Measurements from ENCODE around the gene APAF1.
"Not testable (repeated sequence)": the region's sequence is repeated elsewhere in the genome, so short reads cannot be mapped to it uniquely, and the experiment has no call there.

Gene APAF1

GRCh38 chr12:98644712-98645571 is at the start of gene APAF1, which contains the start of gene IKBIP:
Gene APAF1, plus strand, starts transcription at chr12:98645290. Its CDS starts 3,070 bp downstream, at chr12:98648360.
Gene IKBIP, minus strand, starts transcription at chr12:98644788. Its CDS starts 87 bp downstream, at chr12:98644701.
- DNase-seq (ENCODE audit: low read depth in 2 of 3, low spot score in 1 of 3) = peak; percentile 92 to 97 (median 92)

- DNase-seq (ENCODE audit: low read depth in 2 of 3, low spot score in 1 of 3) = not testable (repeated sequence)
Measured at GRCh38 chr12:98597313-98597712, 47.8 kb upstream of the APAF1 start.

- no peak for DNase-seq (ENCODE audit: low read depth in 2 of 3, low spot score in 1 of 3)
Measured at GRCh38 chr12:98601924-98602323, 43.2 kb upstream of the APAF1 start.

- no peak for DNase-seq (ENCODE audit: low read depth in 2 of 3, low spot score in 1 of 3)
Measured at GRCh38 chr12:98606359-98606988, 38.6 kb upstream of the APAF1 start.

GRCh38 chr12:98610596-98610995 is 34.5 kb upstream of the APAF1 start:
- DNase-seq (ENCODE audit: low read depth in 2 of 3, low spot score in 1 of 3) = no peak

GRCh38 chr12:98612696-98613334 is 32.3 kb upstream of the APAF1 start:
- no peak for DNase-seq (ENCODE audit: low read depth in 2 of 3, low spot score in 1 of 3)

- no peak for DNase-seq (ENCODE audit: low read depth in 2 of 3, low spot score in 1 of 3)
Measured at GRCh38 chr12:98618952-98619351, 26.1 kb upstream of the APAF1 start.

GRCh38 chr12:98635657-98636323 is 9.3 kb upstream of the APAF1 start:
- no peak for DNase-seq (ENCODE audit: low read depth in 2 of 3, low spot score in 1 of 3)

GRCh38 chr12:98637068-98637467 is 8.0 kb upstream of the APAF1 start:
- DNase-seq (ENCODE audit: low read depth in 2 of 3, low spot score in 1 of 3) = no peak

GRCh38 chr12:98638009-98638408 is 7.1 kb upstream of the APAF1 start:
- no peak for DNase-seq (ENCODE audit: low read depth in 2 of 3, low spot score in 1 of 3)

GRCh38 chr12:98639491-98639890 is 5.6 kb upstream of the APAF1 start:
- no peak for DNase-seq (ENCODE audit: low read depth in 2 of 3, low spot score in 1 of 3)

GRCh38 chr12:98642801-98643200 is 2.3 kb upstream of the APAF1 start:
- not testable (repeated sequence) for DNase-seq (ENCODE audit: low read depth in 2 of 3, low spot score in 1 of 3)

- DNase-seq (ENCODE audit: low read depth in 2 of 3, low spot score in 1 of 3) = peak in 1 of 3 donors; percentile 16
Measured at GRCh38 chr12:98644433-98644711, 718 bp upstream of the APAF1 start.

- no peak for DNase-seq (ENCODE audit: low read depth in 2 of 3, low spot score in 1 of 3)
Measured at GRCh38 chr12:98645572-98646067, 530 bp downstream of the APAF1 start.

GRCh38 chr12:98646294-98647090 is 1.4 kb downstream of the APAF1 start:
- DNase-seq (ENCODE audit: low read depth in 2 of 3, low spot score in 1 of 3) = no peak

GRCh38 chr12:98651328-98651727 is 6.2 kb downstream of the APAF1 start:
- no peak for DNase-seq (ENCODE audit: low read depth in 2 of 3, low spot score in 1 of 3)

GRCh38 chr12:98653866-98654493 is 8.9 kb downstream of the APAF1 start:
- DNase-seq (ENCODE audit: low read depth in 2 of 3, low spot score in 1 of 3) = no peak

GRCh38 chr12:98656289-98657101 is 11.4 kb downstream of the APAF1 start:
- no peak for DNase-seq (ENCODE audit: low read depth in 2 of 3, low spot score in 1 of 3)

GRCh38 chr12:98660521-98660920 is 15.4 kb downstream of the APAF1 start:
- no peak for DNase-seq (ENCODE audit: low read depth in 2 of 3, low spot score in 1 of 3)

Measured in stimulated activated CD4-positive, alpha-beta T cell treated with anti-CD3 and anti-CD28 coated beads, Interleukin-12 subunit alpha, Interleukin-12 subunit beta, amount 100 ng/mL, for 48 hours (primary cell).